DND-41 (cell line): ENCODE data around the gene TTLL10.

Experiments
- CTCF ChIP-seq: IDR thresholded peaks from 2 replicates; pipeline ENCODE4 v1.5.1; 2012; ENCODE audit warnings: borderline replicate concordance, low read length, moderate library complexity, mild to moderate bottlenecking; ENCODE audit not compliant: poor library complexity, severe bottlenecking; ENCODE audit errors: extremely low read depth
- EZH2 ChIP-seq: IDR thresholded peaks from 3 replicates; pipeline ENCODE4 v1.6.1; 2012; ENCODE audit warnings: borderline replicate concordance, low read depth, mild to moderate bottlenecking, moderate library complexity, low read length, inconsistent platforms; ENCODE audit not compliant: severe bottlenecking

GRCh38 chr1:1242461-1243265 is 69.0 kb downstream of the TTLL10 start:
- TF ChIP-seq CTCF (no peak), EZH2 (no peak)
